Measurements from ENCODE around the gene COG5.

DNA sequence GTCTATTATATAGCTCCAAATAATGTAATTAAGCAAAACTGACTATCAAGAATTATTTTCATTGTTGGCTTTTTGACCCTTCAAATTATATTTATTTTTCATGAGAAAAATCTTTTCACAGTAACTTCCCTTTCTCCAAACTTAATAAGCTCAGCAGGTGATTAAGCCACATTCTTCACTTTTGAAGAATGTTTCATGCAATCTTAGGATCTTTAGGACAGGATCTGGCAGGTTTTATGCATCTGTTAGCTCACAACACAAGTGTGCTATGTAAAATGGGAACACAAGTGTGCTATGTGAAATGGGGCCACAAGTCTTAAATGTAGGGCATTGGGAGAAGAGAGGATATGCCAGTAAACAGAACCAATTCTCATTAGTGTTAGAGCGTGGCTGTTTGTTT, 42.6 kb upstream of the COG5 start:
- TF ChIP-seq, protein P1, sequence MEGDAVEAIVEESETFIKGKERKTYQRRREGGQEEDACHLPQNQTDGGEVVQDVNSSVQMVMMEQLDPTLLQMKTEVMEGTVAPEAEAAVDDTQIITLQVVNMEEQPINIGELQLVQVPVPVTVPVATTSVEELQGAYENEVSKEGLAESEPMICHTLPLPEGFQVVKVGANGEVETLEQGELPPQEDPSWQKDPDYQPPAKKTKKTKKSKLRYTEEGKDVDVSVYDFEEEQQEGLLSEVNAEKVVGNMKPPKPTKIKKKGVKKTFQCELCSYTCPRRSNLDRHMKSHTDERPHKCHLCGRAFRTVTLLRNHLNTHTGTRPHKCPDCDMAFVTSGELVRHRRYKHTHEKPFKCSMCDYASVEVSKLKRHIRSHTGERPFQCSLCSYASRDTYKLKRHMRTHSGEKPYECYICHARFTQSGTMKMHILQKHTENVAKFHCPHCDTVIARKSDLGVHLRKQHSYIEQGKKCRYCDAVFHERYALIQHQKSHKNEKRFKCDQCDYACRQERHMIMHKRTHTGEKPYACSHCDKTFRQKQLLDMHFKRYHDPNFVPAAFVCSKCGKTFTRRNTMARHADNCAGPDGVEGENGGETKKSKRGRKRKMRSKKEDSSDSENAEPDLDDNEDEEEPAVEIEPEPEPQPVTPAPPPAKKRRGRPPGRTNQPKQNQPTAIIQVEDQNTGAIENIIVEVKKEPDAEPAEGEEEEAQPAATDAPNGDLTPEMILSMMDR (IDR thresholded peaks at IDR 0.05): no peak
- TF ChIP-seq POLR2A (IDR thresholded peaks at IDR 0.05): no peak

Data from heart left ventricle (tissue), 13 donors.